C4-2B (cell line): ENCODE results near the gene ATN1.

Source experiments
- CTCF ChIP-seq: fragments of 450-650 bp; conservative IDR thresholded peaks from 2 replicates; pipeline ENCODE4 v1.5.1; 2017; ENCODE audit warnings: mild to moderate bottlenecking
- ZFX ChIP-seq: fragments of 450-650 bp; IDR thresholded peaks from 2 replicates; pipeline ENCODE4 v1.6.1; 2017

GRCh38 chr12:6927379-6928021, at the start of gene ATN1:
- no peak for TF ChIP-seq CTCF
- peak; percentile 47; the same call in 1 of the 2 replicates for TF ChIP-seq ZFX
